ENCODE results near the gene MXRA8. TPM values are rescaled to one million over a fixed set of nuclear protein-coding genes. Genes with fewer than 3 reads are reported as not detected.

MXRA8 gene
- total RNA-seq, 1 donor from 2014 or later, result 440 TPM

DNA sequence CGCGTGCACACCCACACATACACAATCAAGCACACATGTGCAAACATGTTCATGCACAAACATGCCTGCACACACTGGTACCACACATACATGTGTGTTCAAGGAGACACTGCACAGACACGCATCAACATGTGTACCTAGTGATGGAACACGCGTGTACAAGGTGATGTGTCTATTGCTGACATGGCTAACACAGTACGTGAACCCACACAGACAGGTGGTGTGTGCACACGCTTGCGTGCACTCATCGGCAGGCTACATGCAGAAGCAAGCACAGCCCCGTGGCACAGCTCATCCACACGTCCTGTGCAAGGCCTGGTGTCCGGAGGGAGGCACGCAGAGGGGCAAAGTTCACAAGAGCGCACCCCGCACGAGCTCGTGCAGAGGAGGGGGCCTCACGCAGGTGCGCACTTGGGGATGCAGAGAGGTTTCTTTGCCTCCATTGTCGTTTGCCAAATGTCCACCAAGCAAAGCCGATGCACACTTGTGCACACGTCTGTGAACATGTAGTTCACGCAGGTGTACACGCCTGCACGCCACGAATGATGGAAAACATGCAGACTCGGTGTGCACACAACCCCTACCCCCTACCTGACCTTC is 51.6 kb downstream of the MXRA8 start:
- Mint-ChIP-seq H3K4me3 (ENCODE audit: unreplicated experiment) (peak overlapping the region; percentile 75), H3K36me3 (ENCODE audit: unreplicated experiment) (peaks cover 2% of the 10 kb centered on the region), H3K27me3 (ENCODE audit: unreplicated experiment) (no peaks in the 10 kb centered on the region), H3K27ac (ENCODE audit: unreplicated experiment) (peak overlapping the region; percentile 82), H3K4me1 (ENCODE audit: unreplicated experiment) (peaks cover 35% of the 10 kb centered on the region), H3K9me3 (ENCODE audit: unreplicated experiment) (no peaks in the 10 kb centered on the region)
- no peak for DNase-seq (ENCODE audit: extremely low spot score, unreplicated experiment)
- TF ChIP-seq, protein P1, sequence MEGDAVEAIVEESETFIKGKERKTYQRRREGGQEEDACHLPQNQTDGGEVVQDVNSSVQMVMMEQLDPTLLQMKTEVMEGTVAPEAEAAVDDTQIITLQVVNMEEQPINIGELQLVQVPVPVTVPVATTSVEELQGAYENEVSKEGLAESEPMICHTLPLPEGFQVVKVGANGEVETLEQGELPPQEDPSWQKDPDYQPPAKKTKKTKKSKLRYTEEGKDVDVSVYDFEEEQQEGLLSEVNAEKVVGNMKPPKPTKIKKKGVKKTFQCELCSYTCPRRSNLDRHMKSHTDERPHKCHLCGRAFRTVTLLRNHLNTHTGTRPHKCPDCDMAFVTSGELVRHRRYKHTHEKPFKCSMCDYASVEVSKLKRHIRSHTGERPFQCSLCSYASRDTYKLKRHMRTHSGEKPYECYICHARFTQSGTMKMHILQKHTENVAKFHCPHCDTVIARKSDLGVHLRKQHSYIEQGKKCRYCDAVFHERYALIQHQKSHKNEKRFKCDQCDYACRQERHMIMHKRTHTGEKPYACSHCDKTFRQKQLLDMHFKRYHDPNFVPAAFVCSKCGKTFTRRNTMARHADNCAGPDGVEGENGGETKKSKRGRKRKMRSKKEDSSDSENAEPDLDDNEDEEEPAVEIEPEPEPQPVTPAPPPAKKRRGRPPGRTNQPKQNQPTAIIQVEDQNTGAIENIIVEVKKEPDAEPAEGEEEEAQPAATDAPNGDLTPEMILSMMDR (IDR thresholded peaks at IDR 0.05), result no peak

DNA sequence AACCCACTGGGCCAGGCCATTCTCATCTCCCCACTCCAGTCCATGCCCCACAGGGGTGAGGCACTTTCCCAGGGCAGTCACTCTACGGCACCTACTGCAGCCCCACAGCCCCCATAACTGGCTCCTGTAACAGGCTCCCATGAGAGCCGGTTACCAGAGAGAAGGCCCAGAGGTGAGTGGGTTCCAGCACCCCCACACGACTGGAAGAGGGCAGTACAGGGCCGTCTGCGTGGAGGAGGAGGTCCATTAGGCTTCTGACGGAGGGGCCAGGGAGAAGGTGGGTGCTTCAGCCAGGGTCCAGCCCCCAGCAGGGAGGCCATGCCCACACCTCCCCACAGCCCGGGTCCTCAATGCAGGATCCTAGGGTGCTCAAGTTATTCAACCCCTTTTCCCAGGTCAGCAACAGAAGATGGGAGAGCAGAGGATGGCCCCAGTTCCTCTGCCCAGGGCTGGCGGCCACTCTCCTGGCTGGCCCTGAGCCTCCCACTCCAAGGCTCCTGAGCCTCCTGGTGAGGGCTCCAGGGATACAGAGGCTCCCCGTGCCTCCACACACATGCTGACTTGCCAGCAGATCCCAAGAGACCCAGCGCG is 52.2 kb downstream of the MXRA8 start:
- Mint-ChIP-seq H3K9me3 (ENCODE audit: unreplicated experiment) (no peaks in the 10 kb centered on the region), H3K27ac (ENCODE audit: unreplicated experiment) (peak overlapping the region; percentile 82), H3K4me3 (ENCODE audit: unreplicated experiment) (peak overlapping the region; percentile 75), H3K36me3 (ENCODE audit: unreplicated experiment) (peaks cover 2% of the 10 kb centered on the region), H3K4me1 (ENCODE audit: unreplicated experiment) (peaks cover 35% of the 10 kb centered on the region), H3K27me3 (ENCODE audit: unreplicated experiment) (no peaks in the 10 kb centered on the region)
- DNase-seq (ENCODE audit: extremely low spot score, unreplicated experiment), result no peak
- TF ChIP-seq, protein P1 (IDR thresholded peaks at IDR 0.05), result peak; percentile 28

DNA sequence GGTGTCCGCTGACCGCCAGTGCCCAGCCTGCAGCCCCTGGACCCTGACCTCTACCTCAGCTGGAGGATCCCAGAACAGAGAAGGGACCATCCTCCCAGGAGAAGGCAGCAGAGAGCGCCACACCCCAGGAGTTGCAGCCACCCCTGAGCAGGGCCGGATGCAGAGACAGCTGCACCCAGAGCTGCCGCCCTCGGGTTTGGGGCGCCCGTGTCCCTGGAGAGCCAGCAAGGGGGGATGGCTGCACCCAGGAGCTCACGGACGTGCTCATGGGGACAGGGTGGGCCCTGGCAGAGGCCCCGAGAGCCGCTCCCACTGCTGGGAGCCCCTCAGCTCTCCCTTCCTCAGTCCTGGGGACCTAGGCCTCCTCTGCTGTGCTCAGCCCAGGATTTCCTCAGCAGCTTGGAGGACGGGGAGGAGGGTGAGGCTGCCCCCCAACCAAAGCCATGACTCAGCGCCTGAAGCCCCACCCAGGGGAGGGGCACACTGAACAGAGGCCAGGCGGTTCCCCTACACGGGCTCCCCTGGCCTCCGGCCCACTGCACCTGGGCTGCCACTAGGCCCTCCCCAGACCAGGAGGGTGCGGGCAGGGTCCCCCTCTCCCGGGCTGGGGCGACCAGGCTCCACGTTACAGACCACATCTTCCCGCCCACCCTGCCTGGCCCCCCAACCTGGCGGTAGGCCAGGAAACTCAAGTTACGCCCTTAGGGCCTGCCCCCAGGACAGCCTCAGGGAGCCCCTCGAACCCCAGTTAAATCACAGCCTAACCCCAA is 52.9 kb downstream of the MXRA8 start:
- no peaks in the 10 kb centered on the region for H3K27me3 Mint-ChIP-seq (ENCODE audit: unreplicated experiment)
- peak overlapping the region; percentile 75 for H3K4me3 Mint-ChIP-seq (ENCODE audit: unreplicated experiment)
- no peak for DNase-seq (ENCODE audit: extremely low spot score, unreplicated experiment)
- no peaks in the 10 kb centered on the region for H3K36me3 Mint-ChIP-seq (ENCODE audit: unreplicated experiment)
- no peaks in the 10 kb centered on the region for H3K9me3 Mint-ChIP-seq (ENCODE audit: unreplicated experiment)
- H3K4me1 Mint-ChIP-seq (ENCODE audit: unreplicated experiment), result peaks cover 35% of the 10 kb centered on the region
- TF ChIP-seq, protein P1 (IDR thresholded peaks at IDR 0.05), result peak; percentile 10
- peak overlapping the region; percentile 82 for H3K27ac Mint-ChIP-seq (ENCODE audit: unreplicated experiment)

DNA sequence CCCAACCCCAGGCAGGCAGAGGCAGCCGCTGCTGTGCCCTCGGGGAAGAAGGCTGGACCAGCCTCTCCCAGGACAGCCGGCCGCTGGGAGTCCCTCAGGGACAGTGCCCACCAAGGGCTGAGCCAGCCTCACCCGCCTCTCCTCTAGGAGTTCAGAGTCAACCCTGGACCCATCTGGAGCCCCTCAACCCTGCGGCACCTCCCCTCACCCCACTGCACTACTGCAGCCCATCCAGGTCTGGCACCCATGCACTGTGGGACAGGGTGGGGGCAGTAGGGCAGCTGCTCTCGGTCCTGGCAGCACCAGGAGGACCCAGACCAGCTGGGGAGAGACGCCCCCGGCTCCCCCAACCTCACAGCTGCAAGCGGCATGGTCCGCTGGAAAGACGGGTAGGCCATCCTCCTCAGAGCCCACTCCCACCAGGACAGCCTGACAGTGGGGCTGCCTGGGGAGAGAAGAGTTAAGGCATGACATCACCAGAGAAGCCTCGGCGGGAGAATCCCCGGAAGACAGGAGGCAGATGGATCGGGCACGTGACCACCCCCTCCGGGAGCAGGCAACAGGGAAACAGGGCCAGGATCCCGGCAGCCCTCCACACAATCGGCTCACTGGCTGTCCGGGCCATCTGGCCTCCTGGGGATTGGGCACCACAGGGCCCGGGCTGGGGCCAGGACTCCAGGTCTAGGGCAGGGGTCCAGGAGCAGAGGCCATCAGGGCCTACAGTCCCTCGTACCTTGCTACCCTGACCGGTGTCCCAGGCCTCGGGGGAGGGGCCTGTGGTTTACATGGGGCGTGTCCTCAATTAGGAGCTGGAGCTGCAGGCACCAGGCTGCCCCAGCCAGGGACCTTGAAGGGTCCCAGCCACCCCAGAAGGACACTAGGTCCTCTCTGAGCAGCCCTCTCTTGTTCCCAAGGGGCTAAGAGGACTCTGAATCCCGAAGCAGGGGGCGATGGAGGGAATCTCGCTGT is 53.7 kb downstream of the MXRA8 start:
- Mint-ChIP-seq H3K36me3 (ENCODE audit: unreplicated experiment) (no peaks in the 10 kb centered on the region), H3K9me3 (ENCODE audit: unreplicated experiment) (no peaks in the 10 kb centered on the region), H3K4me1 (ENCODE audit: unreplicated experiment) (peaks cover 34% of the 10 kb centered on the region), H3K27ac (ENCODE audit: unreplicated experiment) (peak overlapping the region; percentile 71), H3K4me3 (ENCODE audit: unreplicated experiment) (peak overlapping the region; percentile 75), H3K27me3 (ENCODE audit: unreplicated experiment) (no peaks in the 10 kb centered on the region)
- TF ChIP-seq, protein P1 (IDR thresholded peaks at IDR 0.05), result no peak
- no peak for DNase-seq (ENCODE audit: extremely low spot score, unreplicated experiment)
